Heart left ventricle (tissue), 16 donors: ENCODE data around the gene VANGL1. TPM values are rescaled to one million over a fixed set of nuclear protein-coding genes. Genes with fewer than 3 reads are reported as not detected.
A peak's percentile ranks its signal among the peaks of the same experiment; 100 is the strongest.

Source experiments
- ATAC-seq, 4 donors: fragments of 200-7000 bp; cut with Tn5 transposase; one replicate each; pipeline ENCODE4 v1.9.1; 2020 to 2022; ENCODE audit warnings: moderate library complexity in 4 of 4, mild to moderate bottlenecking in 3 of 4, moderate number of reproducible peaks in 1 of 4
- DNase-seq, 5 donors: peaks; one replicate each; pipeline ENCODE4 v3.0.0-alpha.2; 2020
- H3K27ac ChIP-seq, 12 donors: fragments of 200-600 bp; sonication (generic) in 4 of 12; one replicate each; pipeline versions ENCODE4 v1.5.0 to v1.8.0; 2016 to 2022; ENCODE audit warnings: mild to moderate bottlenecking in 2 of 12
- H3K27me3 ChIP-seq, 9 donors: fragments of 200-600 bp; sonication (generic) in 2 of 9; one replicate each; pipeline versions ENCODE4 v1.5.1 to v1.8.0; 2016 to 2022; ENCODE audit warnings: mild to moderate bottlenecking in 3 of 9
- H3K36me3 ChIP-seq, 9 donors: fragments of 200-600 bp; sonication (generic) in 2 of 9; one replicate each; pipeline versions ENCODE4 v1.5.0 to v1.8.0; 2018 to 2022; ENCODE audit warnings: mild to moderate bottlenecking in 2 of 9
- H3K4me1 ChIP-seq, 12 donors: fragments of 200-600 bp; sonication (generic) in 4 of 12; one replicate each; pipeline versions ENCODE4 v1.5.0 to v1.8.0; 2016 to 2022; ENCODE audit warnings: mild to moderate bottlenecking in 3 of 12
- H3K4me3 ChIP-seq, 12 donors: fragments of 200-600 bp; sonication (generic) in 4 of 12; one replicate each; pipeline versions ENCODE4 v1.5.0 to v1.8.0; 2017 to 2022; ENCODE audit warnings: mild to moderate bottlenecking in 9 of 12, moderate library complexity in 4 of 12
- H3K9me3 ChIP-seq, 12 donors: fragments of 200-600 bp; sonication (generic) in 4 of 12; one replicate each; pipeline versions ENCODE4 v1.5.0 to v1.8.0; 2016 to 2022; ENCODE audit warnings: mild to moderate bottlenecking in 1 of 12
- POLR2A ChIP-seq, 2 donors: fragments of 450-650 bp; IDR thresholded peaks; one replicate each; pipeline ENCODE4 v1.6.1; 2017; ENCODE audit warnings: antibody characterized with exemption in 2 of 2, mild to moderate bottlenecking in 2 of 2, moderate library complexity in 2 of 2
- WGBS, 4 donors: extraction: QIAGEN DNeasy Blood & Tissue Kit in 2 of 4; methylation state at CpG; one replicate each; pipeline versions ENCODE4 v1.1.5 to v1.1.7; 2013 to 2018; 5-methylcytosine and 5-hydroxymethylcytosine counted together
- intact Hi-C, 10 donors: fragments of 100-400 bp; cut with DNase I; formaldehyde crosslinking; loops; one replicate each; pipeline versions ENCODE4 v1.11.1 to v1.14.2; 2022
- long read RNA-seq, 3 donors: library from polyadenylated mRNA; unstranded; transcript quantifications; one replicate each; pipeline ENCODE4 v2.0.0, GENCODE V29; 2020 to 2021
- polyA plus RNA-seq, 2 donors: library from polyadenylated mRNA; stranded (reverse); fragments of 200-250 nt; gene quantifications; one replicate each; pipeline ENCODE4 v1.2.3, GENCODE V29; 2013
- total RNA-seq, 9 donors: library from RNA; depleted of rRNA in 2 of 9; stranded (reverse); fragments of >200 nt in 2 of 9; fragmentation: NEBNext Ultra II Directional in 3 of 9; extraction: Animal tissue kit (Norgen Biotek cat#: 25700) in 3 of 9; gene quantifications; one replicate each; pipeline versions ENCODE4 v1.1.0 to v1.2.4, GENCODE V29; 2016 to 2023
- TF ChIP-seq, protein P1 (sequence below), 12 donors: fragments of 200-600 bp; sonication (generic) in 4 of 12; IDR thresholded peaks; one replicate each; pipeline versions ENCODE4 v1.5.0 to v1.8.0; 2018 to 2022; ENCODE audit warnings: antibody characterized with exemption in 12 of 12, mild to moderate bottlenecking in 5 of 12
- donor health status: ischemic (EF 13 %, LVEDD 7.1; RV severe dilation, severe dysfunction).
- donor health status: healthy with polysubstance abuse.
- donor health status: DM: no; HTN: yes; CAD: no.
- donor health status: DM: no; HTN: no; CAD: no.
- donor health status: ischemic (EF 25% LVEDD 6.9; RV normal size, moderate dysfunction).
- donor health status: ischemic (EF 25% LVEDD 5.7; RV mildly dilated, moderate dysfunction).
- donor health status: healthy.
- donor health status: DM: yes; HTN: yes; CAD: no.
- donor health status: ischemic (EF 35%, LVEDD 5.7; RV mildly dilated, moderate dysfunction).
- donor health status: nonischemic (EF 11% LVEDD 7.7; RV severe dilation, severe dysfunction).
- donor health status: DM: yes; HTN: yes; CAD: no.
- donor health status: PGD.
- donor health status: ischemic (EF 29% LVEDD 5.4; RV normal size, mild dysfunction).
- donor health status: nonischemic (EF 23%, LVEDD 6.1; RV moderate dilation, normal function).

Gene VANGL1
- total RNA-seq: 10 to 100 TPM in 1 of 9 donors, 1 to 10 TPM in 8; 6.2 to 11.5 (median 8.2) TPM
- polyA plus RNA-seq: 1 to 10 TPM; 1.4 to 4.4 TPM
- long read RNA-seq, donor 1, full-length matches to known transcripts: 6 of 13 reads
- long read RNA-seq, donor 1, partial matches to known transcripts: 2 of 13 reads
- long read RNA-seq, donor 1, other reads (novel, unspliced or antisense): 5 of 13 reads
- long read RNA-seq, donor 2, full-length matches to known transcripts: 42 of 65 reads
- long read RNA-seq, donor 2, partial matches to known transcripts: 10 of 65 reads
- long read RNA-seq, donor 2, other reads (novel, unspliced or antisense): 13 of 65 reads
- long read RNA-seq, donor 3, full-length matches to known transcripts: 9 of 12 reads
- long read RNA-seq, donor 3, partial matches to known transcripts: 1 of 12 reads
- long read RNA-seq, donor 3, other reads (novel, unspliced or antisense): 2 of 12 reads

DNA sequence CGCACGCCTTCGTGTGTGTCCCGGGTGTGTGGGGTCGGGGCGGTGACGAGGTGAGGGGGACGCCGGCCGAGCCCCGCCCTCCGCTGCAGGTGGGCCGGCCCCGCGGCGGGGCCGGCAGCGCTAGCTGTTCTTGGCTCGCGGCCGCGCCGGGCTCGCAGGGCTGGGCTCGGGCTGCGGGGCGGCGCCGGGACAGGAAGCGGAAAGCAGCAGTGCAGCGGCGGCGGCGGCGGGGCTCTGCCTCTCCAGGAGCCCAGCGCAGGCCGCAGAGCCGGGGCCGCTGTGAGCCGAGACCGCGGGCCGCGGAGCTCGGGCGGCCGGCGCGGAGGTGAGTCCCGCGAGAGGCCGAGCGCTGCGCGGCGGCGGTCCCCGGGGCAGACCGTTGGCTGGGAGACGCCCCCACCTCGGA lies at the start of gene VANGL1:
VANGL1 (plus strand) TSS at position 209 of the 406 bp plus-strand sequence. CDS start 9,444 bp downstream, outside the sequence.
- Histone ChIP-seq H3K4me1 (peaks cover 0 to 30% (median 13%) of the 10 kb centered on the region in 12 donors), H3K27ac (peak within 1 kb of the TSS in 11 of 12 donors; percentile 58 to 88 (median 76)), H3K27me3 (no peaks in the 10 kb centered on the region), H3K36me3 (no peaks in the 10 kb centered on the region), H3K9me3 (peaks cover 0 to 31% (median 8%) of the 10 kb centered on the region in 12 donors), H3K4me3 (peak within 1 kb of the TSS; percentile 78 to 96 (median 90))
- peak; percentile 78 to 88 (median 80) for DNase-seq
- TF ChIP-seq, protein P1, sequence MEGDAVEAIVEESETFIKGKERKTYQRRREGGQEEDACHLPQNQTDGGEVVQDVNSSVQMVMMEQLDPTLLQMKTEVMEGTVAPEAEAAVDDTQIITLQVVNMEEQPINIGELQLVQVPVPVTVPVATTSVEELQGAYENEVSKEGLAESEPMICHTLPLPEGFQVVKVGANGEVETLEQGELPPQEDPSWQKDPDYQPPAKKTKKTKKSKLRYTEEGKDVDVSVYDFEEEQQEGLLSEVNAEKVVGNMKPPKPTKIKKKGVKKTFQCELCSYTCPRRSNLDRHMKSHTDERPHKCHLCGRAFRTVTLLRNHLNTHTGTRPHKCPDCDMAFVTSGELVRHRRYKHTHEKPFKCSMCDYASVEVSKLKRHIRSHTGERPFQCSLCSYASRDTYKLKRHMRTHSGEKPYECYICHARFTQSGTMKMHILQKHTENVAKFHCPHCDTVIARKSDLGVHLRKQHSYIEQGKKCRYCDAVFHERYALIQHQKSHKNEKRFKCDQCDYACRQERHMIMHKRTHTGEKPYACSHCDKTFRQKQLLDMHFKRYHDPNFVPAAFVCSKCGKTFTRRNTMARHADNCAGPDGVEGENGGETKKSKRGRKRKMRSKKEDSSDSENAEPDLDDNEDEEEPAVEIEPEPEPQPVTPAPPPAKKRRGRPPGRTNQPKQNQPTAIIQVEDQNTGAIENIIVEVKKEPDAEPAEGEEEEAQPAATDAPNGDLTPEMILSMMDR (IDR thresholded peaks at IDR 0.05): no peak
- peak in 1 of 2 donors; percentile 37 for TF ChIP-seq POLR2A (IDR thresholded peaks at IDR 0.05)
- 1 to 4% (median 2%) methylated on average over 4 to 61 of the region's 61 CpGs for WGBS, 4 donors
- intact Hi-C loops: loop anchor here in 7 of 10 donors (2.0 to 10.0 kb wide), 3 partner anchors 63 to 66 kb away; no protein-coding TSS in a partner anchor
- peak; percentile 58 to 92 (median 83) for ATAC-seq

DNA sequence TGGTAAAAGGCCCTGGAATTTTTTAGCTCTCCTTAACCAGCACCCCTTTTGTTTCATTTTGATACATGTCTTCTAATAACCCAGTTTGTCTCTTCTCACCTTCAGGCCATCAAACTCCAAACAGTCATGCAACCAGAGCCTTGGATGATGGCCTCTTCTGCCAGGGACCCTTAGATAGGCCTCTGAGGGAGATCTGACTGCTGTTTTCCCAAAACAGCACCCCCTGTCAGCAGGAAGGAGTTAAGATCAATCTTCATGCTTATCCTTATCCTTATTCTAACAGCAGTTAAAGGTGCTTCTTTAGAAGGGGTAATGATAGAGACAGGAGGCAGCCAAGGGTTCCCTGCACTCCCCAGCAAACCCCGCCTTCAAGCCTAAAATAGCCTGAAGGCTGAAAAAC lies 49.5 kb upstream of the VANGL1 start:
- Histone ChIP-seq H3K9me3 (peaks cover 0 to 40% (median 8%) of the 10 kb centered on the region in 12 donors), H3K27ac (no peak overlapping the region), H3K36me3 (no peaks in the 10 kb centered on the region), H3K27me3 (no peaks in the 10 kb centered on the region), H3K4me1 (peaks cover 0 to 31% (median 12%) of the 10 kb centered on the region in 12 donors), H3K4me3 (no peak overlapping the region)
- ATAC-seq: no peak
- no peak for DNase-seq
- intact Hi-C loops: loop anchor here in 6 of 10 donors (5.0 to 10.0 kb wide), 5 partner anchors 47 to 617 kb away; no protein-coding TSS in a partner anchor
- WGBS, 4 donors: 92 to 100% (median 93%) methylated on average over 1 of the region's 1 CpG
- TF ChIP-seq, protein P1 (IDR thresholded peaks at IDR 0.05): peak in 1 of 12 donors; percentile 6
- TF ChIP-seq POLR2A (IDR thresholded peaks at IDR 0.05): no peak

DNA sequence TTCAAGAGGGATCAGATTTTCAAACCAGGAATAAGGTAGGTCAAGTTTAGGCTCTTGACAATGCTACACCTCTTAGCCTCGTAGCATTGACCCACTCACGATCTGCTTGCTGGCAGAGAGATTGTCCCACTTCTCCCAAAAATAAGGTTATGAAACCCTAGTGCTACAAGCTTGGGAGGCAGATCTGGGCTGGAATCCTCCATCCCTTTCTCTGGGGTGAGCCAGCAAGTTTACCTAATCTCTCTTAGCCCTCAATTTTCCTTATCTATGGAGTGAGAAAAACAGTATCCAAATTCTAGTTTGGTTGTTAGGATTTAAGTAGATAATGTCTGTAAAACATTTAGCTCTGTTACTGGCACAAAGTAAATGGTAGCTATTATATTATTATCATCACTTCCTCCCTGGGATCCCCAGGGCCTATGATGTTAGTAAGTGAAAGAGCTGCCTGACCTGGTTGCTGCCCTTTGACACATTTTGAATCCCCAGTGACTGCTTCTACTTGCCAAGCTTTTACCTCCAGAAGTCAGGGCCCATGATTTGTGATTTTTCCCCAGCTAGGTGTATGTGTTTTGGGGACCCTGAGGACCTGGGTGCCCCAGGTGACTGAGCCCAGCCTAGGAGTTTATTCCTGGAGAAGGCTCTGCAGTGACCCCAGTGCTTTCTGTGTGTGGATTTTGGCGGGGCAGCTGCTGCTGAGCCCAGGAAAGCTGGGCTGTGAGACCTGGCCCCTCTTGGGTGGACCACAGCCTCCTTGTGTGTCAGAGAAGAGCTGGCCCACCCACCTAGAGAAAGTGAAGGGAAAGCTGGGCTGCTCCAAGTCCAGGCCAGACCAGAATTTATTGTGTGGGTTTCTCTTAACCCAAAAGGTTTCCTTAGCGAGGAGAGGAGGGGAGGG lies 48.2 kb upstream of the VANGL1 start:
- TF ChIP-seq POLR2A (IDR thresholded peaks at IDR 0.05): no peak
- TF ChIP-seq, protein P1 (IDR thresholded peaks at IDR 0.05): no peak
- 56 to 83% (median 77%) methylated on average over 4 of the region's 4 CpGs for WGBS, 4 donors
- DNase-seq: peak in 1 of 5 donors; percentile 33
- Histone ChIP-seq H3K9me3 (peaks cover 0 to 26% (median 5%) of the 10 kb centered on the region in 12 donors), H3K4me3 (no peak overlapping the region), H3K27me3 (no peaks in the 10 kb centered on the region), H3K4me1 (peaks cover 0 to 31% (median 12%) of the 10 kb centered on the region in 12 donors), H3K36me3 (no peaks in the 10 kb centered on the region), H3K27ac (peak overlapping the region in 3 of 12 donors; percentile 36 to 39 (median 38))
- intact Hi-C loops: loop anchor here in 9 of 10 donors (2.0 to 10.0 kb wide), 10 partner anchors 47 to 619 kb away; no protein-coding TSS in a partner anchor
- peak in 3 of 4 donors; percentile 42 to 60 (median 47) for ATAC-seq
